HG03159 (cell line): ENCODE data around the gene MYL12B.
"Not testable (repeated sequence)": the region's sequence is repeated elsewhere in the genome, so short reads cannot be mapped to it uniquely, and the experiment has no call there.

Experiments
- ATAC-seq: cut with Tn5 transposase; IDR thresholded peaks from one replicate; pipeline ENCODE4 v1.9.1; 2021; ENCODE audit warnings: mild to moderate bottlenecking, moderate library complexity; ENCODE audit not compliant: unreplicated experiment

MYL12B gene

GRCh38 chr18:3294435-3295080 lies 32.6 kb downstream of the MYL12B start:
- no peak for ATAC-seq

GRCh38 chr18:3297025-3297984 lies 35.4 kb downstream of the MYL12B start:
- ATAC-seq: peak; percentile 99

GRCh38 chr18:3304832-3305231 lies 42.9 kb downstream of the MYL12B start:
- ATAC-seq: no peak

GRCh38 chr18:3305354-3305762 lies 43.4 kb downstream of the MYL12B start:
- ATAC-seq: no peak

GRCh38 chr18:3305933-3306332 lies 44.0 kb downstream of the MYL12B start:
- ATAC-seq: no peak

GRCh38 chr18:3306391-3306790 lies 44.5 kb downstream of the MYL12B start:
- no peak for ATAC-seq

- ATAC-seq: no peak
These were observed 51.8 kb downstream of the MYL12B start for GRCh38 chr18:3313685-3314084.

GRCh38 chr18:3315344-3315743 lies 53.4 kb downstream of the MYL12B start:
- ATAC-seq: not testable (repeated sequence)

GRCh38 chr18:3319399-3319798 lies 57.5 kb downstream of the MYL12B start:
- no peak for ATAC-seq

GRCh38 chr18:3319894-3320454 lies 58.0 kb downstream of the MYL12B start:
- ATAC-seq: no peak

GRCh38 chr18:3321133-3321812 lies 59.3 kb downstream of the MYL12B start:
- no peak for ATAC-seq

GRCh38 chr18:3323900-3324299 lies 62.0 kb downstream of the MYL12B start:
- ATAC-seq: peak; percentile 45
